T47D (cell line): Measurements from ENCODE around the gene ILDR2.

Experiments
- DNase-seq, 2 experiments: peaks; one replicate each; pipeline versions ENCODE4 v3.0.0 to v3.0.0-alpha.2; 2011 to 2012; ENCODE audit warnings: low read depth in 1 of 2, low spot score in 1 of 2
- JUND ChIP-seq: IDR thresholded peaks from 2 replicates; pipeline ENCODE4 v1.6.1; 2012; ENCODE audit warnings: low read depth
- in situ Hi-C: cut with HindIII; loops from 2 replicates; pipeline ENCODE4 v1.10.0; 2016; ENCODE audit warnings: low sequenced_read_pairs, low pct_unique_long_range_greater_than_20kb

Gene ILDR2

GRCh38 chr1:166953491-166953890, 21.8 kb downstream of the ILDR2 start:
- in situ Hi-C loops, result no loop called here
- no peak for TF ChIP-seq JUND
- DNase-seq, result no peak

GRCh38 chr1:166952002-166952746, 23.2 kb downstream of the ILDR2 start:
- TF ChIP-seq JUND, result no peak
- DNase-seq, result no peak
- in situ Hi-C loops, result no loop called here

- no peak for TF ChIP-seq JUND
- in situ Hi-C loops, result no loop called here
- DNase-seq, result no peak
Measured at GRCh38 chr1:166951050-166951449, 24.3 kb downstream of the ILDR2 start.

DNA sequence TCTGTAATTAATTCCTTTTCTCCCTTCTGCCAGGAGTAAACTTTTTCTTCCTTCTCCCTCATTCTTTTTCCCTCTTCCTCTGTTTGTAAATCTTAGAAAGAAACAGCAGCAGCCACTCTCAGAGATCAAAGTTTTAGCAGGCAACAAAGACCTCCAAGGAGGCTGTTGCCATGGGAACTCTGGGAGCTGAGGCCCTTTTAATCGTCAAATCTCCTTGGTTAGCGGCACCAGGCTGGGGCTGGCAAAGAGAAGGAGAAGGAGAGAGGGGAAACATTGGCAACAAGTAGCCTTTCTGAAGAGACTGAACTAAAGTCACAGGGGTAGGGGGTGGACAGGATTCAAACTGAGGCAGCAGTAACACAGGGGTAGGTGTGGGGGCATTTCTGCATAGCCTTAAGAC, 25.2 kb downstream of the ILDR2 start:
- TF ChIP-seq JUND, result no peak
- no peak for DNase-seq
- in situ Hi-C loops, result no loop called here

- in situ Hi-C loops, result no loop called here
- DNase-seq, result no peak
- TF ChIP-seq JUND, result no peak
Measured at GRCh38 chr1:166948856-166949350, 26.4 kb downstream of the ILDR2 start.

DNA sequence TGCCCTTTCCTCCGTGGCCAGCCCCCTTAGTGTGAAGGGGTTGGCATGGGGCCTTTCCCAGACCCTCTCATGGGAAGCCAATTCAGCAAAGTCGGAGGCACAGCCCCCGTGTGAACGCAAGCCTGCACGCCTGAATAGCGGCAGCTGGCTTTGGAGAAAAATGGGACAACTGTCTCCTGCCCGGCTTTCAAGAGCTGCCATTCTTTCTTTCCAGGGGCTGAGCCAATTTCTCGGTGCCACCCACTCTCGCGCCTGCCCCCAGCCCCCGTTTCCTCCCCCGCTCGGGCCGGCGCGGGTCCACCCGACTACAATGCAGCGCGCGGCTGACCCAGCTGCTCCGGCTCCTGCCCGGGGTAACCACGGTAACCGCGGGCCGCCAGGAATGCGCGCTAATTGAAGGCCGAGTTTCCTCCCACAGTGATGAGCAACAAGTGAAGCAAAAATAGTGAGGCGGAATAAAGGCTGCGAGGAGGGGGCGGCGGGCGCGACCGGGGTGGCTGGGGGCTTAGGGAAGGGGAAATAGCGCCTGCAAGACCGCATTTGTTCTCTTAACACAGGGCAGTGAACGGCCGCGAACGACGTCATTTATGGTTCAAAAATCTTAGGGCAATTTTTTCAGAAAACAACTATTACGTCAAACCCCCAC, 27.8 kb downstream of the ILDR2 start:
- DNase-seq, result no peak
- in situ Hi-C loops, result no loop called here
- no peak for TF ChIP-seq JUND

DNA sequence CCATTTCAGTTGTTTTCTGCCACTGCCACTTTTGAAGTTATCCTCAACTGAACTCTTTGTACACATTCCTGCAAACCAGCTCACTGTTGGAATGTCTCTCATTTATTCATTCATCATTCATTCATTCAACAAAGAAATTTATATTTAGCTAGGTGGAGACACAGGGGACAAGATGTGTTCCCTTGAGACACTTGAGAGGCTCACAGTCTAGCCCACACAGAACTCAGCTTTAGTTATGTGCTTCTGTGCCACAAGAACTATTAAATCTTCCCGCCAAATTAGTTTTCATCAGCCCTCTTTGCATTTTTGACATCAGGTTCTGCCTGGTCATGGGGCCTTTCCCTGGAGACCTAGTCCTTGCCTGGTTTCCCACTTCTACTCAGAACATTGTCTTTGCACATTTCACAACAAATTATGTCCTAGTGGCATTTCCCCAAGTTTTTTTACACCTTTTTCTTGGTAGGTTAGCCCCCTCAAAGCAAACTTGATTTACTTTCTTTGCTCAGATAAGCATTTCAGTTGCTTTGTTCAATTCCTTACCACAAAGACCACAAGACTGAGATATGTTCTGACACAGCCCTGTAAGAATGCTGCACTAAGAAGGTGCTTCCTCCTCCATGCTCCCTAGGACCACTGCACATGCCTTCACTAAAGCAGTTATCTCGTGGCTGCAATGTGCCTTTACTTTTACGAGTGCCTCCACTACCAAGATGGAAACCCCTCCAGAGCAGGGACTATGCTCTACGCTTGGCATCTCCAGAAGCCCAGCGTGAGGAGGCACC, 31.0 kb downstream of the ILDR2 start:
- in situ Hi-C loops, result no loop called here
- DNase-seq, result no peak
- no peak for TF ChIP-seq JUND

GRCh38 chr1:166939741-166940375, 35.5 kb downstream of the ILDR2 start:
- TF ChIP-seq JUND, result no peak
- in situ Hi-C loops, result no loop called here
- no peak for DNase-seq

GRCh38 chr1:166937962-166938361, 37.4 kb downstream of the ILDR2 start:
- in situ Hi-C loops, result no loop called here
- TF ChIP-seq JUND, result no peak
- no peak for DNase-seq

DNA sequence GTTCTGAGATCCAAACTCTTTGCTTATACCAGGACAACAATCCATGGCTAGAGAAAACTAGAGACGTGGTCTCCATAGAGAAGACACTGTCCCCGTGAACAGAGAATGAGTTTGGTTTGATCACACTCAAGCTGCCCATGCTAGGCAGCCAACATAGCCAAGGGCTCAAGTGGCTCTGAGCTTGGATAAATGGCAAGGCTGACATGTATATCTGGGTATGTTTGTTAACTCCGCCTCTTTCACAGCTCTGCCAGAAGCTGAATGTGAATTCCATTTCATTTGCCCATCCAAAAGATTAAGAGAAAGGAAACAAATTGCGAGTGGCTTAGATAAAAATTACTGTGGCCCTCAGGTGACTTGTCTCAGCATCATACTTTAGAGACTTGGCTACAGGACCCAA, 38.0 kb downstream of the ILDR2 start:
- no peak for DNase-seq
- in situ Hi-C loops, result no loop called here
- no peak for TF ChIP-seq JUND

GRCh38 chr1:166933633-166934032, 41.7 kb downstream of the ILDR2 start:
- in situ Hi-C loops, result no loop called here
- no peak for DNase-seq
- no peak for TF ChIP-seq JUND

GRCh38 chr1:166933140-166933539, 42.2 kb downstream of the ILDR2 start:
- TF ChIP-seq JUND, result no peak
- in situ Hi-C loops, result no loop called here
- DNase-seq, result no peak

DNA sequence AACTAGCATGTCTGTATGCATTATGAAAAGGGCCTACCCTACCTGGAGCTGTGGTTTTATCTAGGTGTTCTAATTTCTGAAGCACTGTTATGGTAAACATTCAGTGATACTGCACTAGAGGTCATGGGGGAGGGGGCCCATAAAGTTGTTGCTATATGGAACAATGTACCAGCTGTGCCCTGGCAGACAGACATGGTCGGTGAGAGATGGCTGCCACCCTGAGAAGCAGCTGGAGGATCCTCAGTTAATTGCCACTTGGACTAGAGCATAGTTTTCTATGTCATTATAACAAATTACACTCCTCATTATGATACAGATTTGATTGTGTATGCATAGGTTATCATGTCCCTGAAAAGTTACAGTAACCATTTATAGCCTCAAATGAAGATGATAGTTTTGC, 45.4 kb downstream of the ILDR2 start:
- no peak for TF ChIP-seq JUND
- DNase-seq, result no peak
- in situ Hi-C loops, result no loop called here
